Daoy (cell line): Measurements from ENCODE around the gene CGREF1. TPM values are rescaled to one million over a fixed set of nuclear protein-coding genes. Genes with fewer than 3 reads are reported as not detected.
A peak's percentile ranks its signal among the peaks of the same experiment; 100 is the strongest.
"Not testable (repeated sequence)": the region's sequence is repeated elsewhere in the genome, so short reads cannot be mapped to it uniquely, and the experiment has no call there.

ENCODE experiments used
- DNase-seq: peaks from one replicate; pipeline ENCODE4 v3.0.0-alpha.2; 2015; ENCODE audit warnings: low read depth
- total RNA-seq: library from RNA; depleted of rRNA; stranded (reverse); fragments of >200 nt; shearing (Covaris generic); gene quantifications from 2 replicates; pipeline ENCODE4 v1.2.3, GENCODE V29; 2014

The CGREF1 gene
- total RNA-seq, 1 experiment from 2014 or later = 3.4 TPM

GRCh38 chr2:27088634-27089033, 30.3 kb downstream of the CGREF1 start:
- no peak for DNase-seq

GRCh38 chr2:27087823-27088410, 31.0 kb downstream of the CGREF1 start:
- no peak for DNase-seq

GRCh38 chr2:27086724-27087593, 32.0 kb downstream of the CGREF1 start, which contains the start of gene KHK:
Gene KHK (plus strand): TSS chr2:27086772. CDS start chr2:27087260, 488 bp downstream.
- no peak for DNase-seq

- peak; percentile 98 for DNase-seq
Observed at GRCh38 chr2:27086090-27086723, 32.7 kb downstream of the CGREF1 start.

GRCh38 chr2:27085673-27086089, 33.2 kb downstream of the CGREF1 start:
- peak; percentile 80 for DNase-seq

- DNase-seq = no peak
Observed at GRCh38 chr2:27085062-27085672, 33.8 kb downstream of the CGREF1 start.

- DNase-seq = no peak
Observed at GRCh38 chr2:27084297-27085061, 34.4 kb downstream of the CGREF1 start.

GRCh38 chr2:27083410-27084296, 35.3 kb downstream of the CGREF1 start:
- no peak for DNase-seq

GRCh38 chr2:27082773-27083409, 36.0 kb downstream of the CGREF1 start:
- DNase-seq = no peak

- DNase-seq = no peak
Observed at GRCh38 chr2:27081984-27082772, 36.8 kb downstream of the CGREF1 start.

- no peak for DNase-seq
Observed at GRCh38 chr2:27080603-27080936, 38.4 kb downstream of the CGREF1 start.

GRCh38 chr2:27080140-27080469, 38.8 kb downstream of the CGREF1 start:
- no peak for DNase-seq

GRCh38 chr2:27079233-27080139, 39.4 kb downstream of the CGREF1 start:
- no peak for DNase-seq

- DNase-seq = peak; percentile 69
Observed at GRCh38 chr2:27078267-27079194, 40.4 kb downstream of the CGREF1 start, which contains the start of gene EMILIN1. Gene EMILIN1 (plus strand): TSS chr2:27078615. CDS start chr2:27079066, 451 bp downstream.

- no peak for DNase-seq
Observed at GRCh38 chr2:27077231-27077630, 41.7 kb downstream of the CGREF1 start.

- DNase-seq = no peak
Observed at GRCh38 chr2:27076323-27076722, 42.6 kb downstream of the CGREF1 start.

GRCh38 chr2:27075566-27075871, 43.4 kb downstream of the CGREF1 start:
- not testable (repeated sequence) for DNase-seq
